HG02623 (cell line): ENCODE measurements around the gene NAT8L.

Source experiments
- ATAC-seq: cut with Tn5 transposase; IDR thresholded peaks from one replicate; pipeline ENCODE4 v1.9.1; 2021; ENCODE audit warnings: moderate library complexity; ENCODE audit not compliant: unreplicated experiment

NAT8L gene

GRCh38 chr4:2044542-2045517 is 14.3 kb upstream of the NAT8L start:
- no peak for ATAC-seq

DNA sequence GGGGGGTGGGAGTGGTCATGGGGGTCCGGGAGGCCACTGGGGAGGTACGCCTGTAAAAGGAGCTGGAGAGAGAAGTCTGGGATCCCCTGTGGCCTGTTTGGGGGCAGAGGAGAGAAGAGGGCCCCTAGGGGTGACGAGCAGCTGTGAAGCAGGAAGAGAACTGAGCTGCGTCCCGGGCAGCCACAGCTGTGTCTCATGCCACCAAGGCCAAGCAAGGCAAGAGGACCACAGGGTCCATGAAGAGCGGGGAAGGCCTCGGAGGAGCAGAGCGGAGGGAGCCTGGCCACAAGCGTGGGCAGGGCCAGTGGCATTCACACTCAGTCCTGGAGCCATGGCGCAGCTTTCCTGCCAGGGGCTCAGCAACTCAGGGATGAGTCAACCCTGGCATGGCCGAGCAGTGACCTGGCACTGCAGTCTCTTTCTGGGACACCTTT is 13.6 kb upstream of the NAT8L start:
- no peak for ATAC-seq

GRCh38 chr4:2046031-2046961 is 12.8 kb upstream of the NAT8L start:
- no peak for ATAC-seq

GRCh38 chr4:2047031-2047660 is 12.0 kb upstream of the NAT8L start:
- no peak for ATAC-seq

DNA sequence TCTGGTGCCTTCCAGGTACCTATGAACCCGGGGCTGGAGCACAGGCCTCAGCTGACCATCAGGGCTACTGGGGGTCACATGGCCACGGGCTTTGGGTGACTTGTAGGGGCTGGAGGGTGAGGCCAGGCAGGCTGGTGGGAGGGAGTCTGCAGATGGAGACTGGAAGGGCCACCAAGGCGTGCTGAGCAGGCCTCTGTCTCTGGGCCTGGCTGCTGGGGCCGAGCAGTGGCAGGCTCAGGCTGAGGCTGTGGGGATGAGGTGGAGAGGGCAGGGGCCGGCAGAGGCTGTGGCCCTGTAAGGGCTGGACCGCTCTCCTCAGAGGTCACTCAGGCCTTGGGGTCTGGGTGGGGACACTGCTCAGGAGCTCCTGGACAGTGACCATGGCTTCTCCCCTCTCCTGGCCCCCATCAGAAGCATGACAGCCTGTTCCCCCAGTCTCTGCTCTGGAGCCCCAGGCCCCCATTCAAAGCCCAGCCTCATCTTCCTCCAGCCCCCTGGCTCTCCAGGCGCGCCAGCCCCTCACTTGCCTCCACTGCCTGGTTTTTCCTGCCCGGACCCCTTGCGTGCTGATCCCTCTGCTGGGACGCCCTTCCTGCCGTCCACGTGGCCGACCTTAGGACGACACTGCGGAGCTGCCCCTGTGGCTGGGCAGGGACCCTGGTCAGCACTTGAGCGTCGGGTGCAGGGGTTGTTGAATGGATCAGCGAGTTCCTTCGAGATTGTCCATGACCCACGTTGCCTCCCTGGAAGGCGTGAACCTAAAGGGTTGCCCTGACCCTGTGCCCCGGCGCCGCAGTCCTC is 11.1 kb upstream of the NAT8L start:
- ATAC-seq = no peak

GRCh38 chr4:2048831-2049230 is 10.3 kb upstream of the NAT8L start:
- ATAC-seq = no peak

DNA sequence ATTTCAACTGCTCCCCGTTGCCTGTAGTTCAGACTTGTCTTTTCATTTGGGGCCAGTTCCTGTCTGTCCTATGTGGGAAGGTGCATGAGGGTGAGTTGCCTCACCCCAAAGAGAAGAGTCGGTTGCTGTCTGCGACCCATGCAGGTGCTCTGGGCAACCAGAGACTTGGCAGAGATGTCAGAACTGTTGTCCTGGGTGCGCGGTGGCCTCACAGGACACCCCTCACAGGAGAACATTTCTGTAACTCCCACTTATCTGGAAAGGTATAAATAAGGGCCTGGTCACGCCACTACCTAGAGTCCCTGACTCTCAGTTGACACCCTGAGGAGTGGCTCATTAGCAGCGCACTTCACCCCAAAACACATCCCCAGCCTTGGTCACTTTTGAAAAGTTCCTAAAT is 9.7 kb upstream of the NAT8L start:
- ATAC-seq = no peak

- ATAC-seq = no peak
These were observed 9.3 kb upstream of the NAT8L start for GRCh38 chr4:2049811-2050210.

GRCh38 chr4:2051086-2051485 is 8.0 kb upstream of the NAT8L start:
- ATAC-seq = no peak

- ATAC-seq = no peak
These were observed 4.9 kb upstream of the NAT8L start for GRCh38 chr4:2054217-2054616.

GRCh38 chr4:2057382-2058065 is 1.6 kb upstream of the NAT8L start:
- ATAC-seq = no peak

DNA sequence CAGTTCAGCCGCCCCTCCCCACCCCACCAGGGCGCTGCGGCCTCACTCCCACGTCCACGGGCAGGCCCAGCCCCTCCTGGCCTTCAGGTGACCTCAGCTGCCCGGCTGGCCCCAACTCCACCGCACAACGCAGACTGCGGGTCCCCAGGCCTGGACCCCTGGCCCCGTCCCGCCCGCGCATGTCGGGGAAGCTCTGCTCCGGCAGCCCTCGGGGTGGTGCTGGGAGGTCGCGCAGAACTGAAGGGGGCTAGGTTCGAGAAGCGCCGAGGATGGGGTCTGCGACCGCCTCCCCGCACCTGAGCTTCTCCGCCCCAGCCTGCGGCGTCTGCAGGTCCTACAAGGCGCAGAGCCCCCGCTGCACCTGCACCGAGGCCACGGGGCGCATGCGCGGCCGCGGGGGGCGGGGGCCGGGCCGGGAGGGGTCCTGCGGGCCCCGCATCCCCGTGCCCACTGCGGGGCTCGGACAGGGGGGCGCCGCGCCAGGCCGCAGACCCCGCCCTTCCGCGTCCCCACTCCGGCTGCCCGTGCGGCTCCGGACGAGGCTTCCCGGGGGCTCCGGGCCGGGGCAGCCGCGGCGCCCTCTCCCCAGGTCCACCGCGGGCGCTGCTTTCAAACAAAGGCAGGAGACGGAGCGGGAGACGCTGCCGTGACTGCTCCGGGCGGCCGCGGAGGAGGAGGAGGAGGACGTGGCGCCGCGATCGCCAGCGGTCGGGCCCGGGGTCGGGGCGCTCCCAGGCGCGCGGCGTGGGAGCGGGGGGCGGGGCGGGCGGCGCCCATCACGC is 672 bp upstream of the NAT8L start:
- ATAC-seq = no peak

DNA sequence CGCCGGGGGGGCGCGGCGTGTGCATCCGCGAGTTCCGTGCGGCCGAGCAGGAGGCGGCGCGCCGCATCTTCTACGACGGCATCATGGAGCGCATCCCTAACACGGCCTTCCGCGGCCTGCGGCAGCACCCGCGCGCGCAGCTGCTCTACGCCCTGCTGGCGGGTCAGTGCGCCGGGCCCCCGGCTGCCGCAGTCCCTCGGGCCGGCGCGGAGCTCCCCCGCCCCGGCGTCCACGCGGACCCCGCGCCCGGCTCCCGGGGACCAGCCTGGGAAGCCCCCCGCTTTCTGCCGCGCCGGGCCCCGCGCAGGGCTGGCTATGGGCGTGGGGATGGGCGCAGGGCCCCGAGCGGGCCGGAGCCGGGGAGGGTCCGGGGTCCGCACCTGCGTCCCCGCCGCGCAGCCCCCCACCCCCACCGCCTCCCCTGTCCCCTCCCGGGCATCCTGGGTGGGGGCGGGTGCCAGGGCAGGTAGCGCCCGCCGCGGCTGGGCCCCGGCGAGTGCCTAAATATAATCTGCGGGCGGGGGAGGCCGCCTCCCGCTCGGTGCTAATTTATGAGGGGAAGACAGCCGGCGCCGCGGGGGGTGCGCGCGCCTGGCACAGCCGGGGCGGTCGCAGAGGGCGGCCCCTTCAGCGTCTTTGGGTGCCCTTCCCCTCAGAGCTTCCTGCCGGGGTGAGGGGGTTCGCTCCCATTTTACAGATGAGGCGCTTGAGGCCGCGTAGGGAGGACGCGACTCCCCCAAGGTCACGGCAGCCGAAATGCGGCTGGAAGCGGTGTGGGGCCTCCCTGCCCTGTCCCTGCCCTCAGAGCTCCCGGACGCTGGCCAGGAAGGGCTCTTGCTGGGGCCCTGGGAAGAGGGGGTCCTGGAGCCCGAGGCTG is 837 bp downstream of the NAT8L start:
- ATAC-seq = no peak

DNA sequence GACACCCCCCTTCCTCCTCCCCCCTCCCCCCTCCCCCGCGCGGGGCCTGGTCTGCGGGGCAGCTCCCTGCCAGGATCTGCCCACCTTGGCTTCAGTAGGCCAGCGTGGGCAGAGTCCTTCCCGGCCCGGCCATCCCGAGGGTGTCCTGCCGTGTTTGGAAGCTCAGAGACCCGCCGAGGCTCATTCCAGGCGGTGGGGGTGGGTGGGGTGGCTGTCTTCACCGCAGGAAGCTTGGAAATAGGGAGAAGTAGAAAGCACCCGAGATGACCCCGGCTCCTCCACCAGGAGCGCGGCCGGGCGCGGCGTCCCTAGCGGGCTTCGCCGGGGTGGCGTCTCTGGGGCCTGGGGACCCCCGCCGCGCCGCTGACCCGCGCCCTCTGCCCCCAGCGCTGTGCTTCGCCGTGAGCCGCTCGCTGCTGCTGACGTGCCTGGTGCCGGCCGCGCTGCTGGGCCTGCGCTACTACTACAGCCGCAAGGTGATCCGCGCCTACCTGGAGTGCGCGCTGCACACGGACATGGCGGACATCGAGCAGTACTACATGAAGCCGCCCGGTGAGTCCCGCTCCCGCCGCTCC is 1.6 kb downstream of the NAT8L start:
- no peak for ATAC-seq

- ATAC-seq = no peak
These were observed 2.3 kb downstream of the NAT8L start for GRCh38 chr4:2061186-2062131.

DNA sequence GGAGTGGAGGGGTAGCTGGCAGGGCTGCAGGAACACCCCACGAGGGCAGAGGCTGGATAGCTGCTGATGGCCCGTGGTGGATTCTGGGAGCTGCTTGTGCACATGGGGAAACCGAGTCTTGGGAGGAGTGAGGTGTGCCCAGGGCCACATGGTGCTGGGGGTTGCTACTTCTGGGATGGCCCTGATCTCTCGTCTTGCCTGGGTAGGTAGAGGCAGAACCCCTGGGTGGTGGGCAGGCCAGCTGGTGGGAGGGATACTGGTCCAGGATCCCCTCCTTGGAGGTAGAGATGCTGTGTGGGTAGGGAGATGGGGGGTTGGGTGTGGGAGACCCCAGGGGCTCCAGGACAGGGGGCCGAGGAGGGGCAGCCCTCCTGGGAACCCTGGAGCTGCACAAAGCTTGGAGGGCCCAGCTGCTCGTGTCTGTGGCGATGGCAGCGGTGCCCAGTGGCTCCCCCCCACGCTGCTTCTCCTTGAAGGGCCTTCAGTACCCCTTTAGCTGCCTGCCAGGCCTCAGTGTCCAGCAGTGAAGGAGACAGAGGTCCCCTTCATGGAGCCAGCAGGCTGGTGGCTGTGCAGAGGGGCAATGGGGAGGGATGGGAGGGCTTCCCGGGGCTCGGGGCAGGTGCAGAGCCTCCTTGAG is 3.2 kb downstream of the NAT8L start:
- no peak for ATAC-seq
